Suprapubic skin (tissue), 3 donors: ENCODE results near the gene NR1D2.

ENCODE experiments used
- CTCF ChIP-seq, 2 donors: fragments of 200-600 bp in 1 of 2; fragments of 450-650 bp in 1 of 2; sonication (generic) in 1 of 2; IDR thresholded peaks; one replicate each; pipeline ENCODE4 v1.5.1; 2016 to 2019; ENCODE audit warnings: antibody characterized with exemption in 2 of 2, mild to moderate bottlenecking in 1 of 2, moderate library complexity in 1 of 2
- EP300 ChIP-seq: sonication (generic); formaldehyde crosslinking; IDR thresholded peaks from one replicate; pipeline ENCODE4 v1.6.1; 2017; ENCODE audit warnings: antibody characterized with exemption
- POLR2A ChIP-seq, 2 donors: fragments of 450-650 bp; IDR thresholded peaks; one replicate each; pipeline ENCODE4 v1.6.1; 2017; ENCODE audit warnings: antibody characterized with exemption in 2 of 2, mild to moderate bottlenecking in 2 of 2, moderate library complexity in 2 of 2

DNA sequence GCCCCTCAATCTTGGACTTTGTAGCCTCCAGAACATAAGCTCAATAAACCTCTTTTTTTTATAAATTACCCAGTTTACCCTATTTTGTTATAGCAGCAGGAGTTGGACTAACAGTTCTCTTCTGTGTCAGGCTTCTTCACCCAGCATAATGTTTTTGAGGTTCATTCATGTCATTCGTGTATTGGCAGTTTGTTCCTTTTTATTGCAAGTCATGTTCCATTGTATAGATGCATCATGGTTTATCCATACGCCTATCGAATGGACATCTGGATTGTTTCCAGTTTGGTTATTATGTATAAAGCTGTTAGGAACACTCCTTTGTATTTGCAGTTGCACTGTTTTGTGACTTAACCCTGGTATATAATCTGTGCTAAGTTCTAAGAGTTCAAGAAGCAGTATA lies 39.8 kb downstream of the NR1D2 start:
- TF ChIP-seq CTCF (IDR thresholded peaks at IDR 0.05) = no peak
- no peak for TF ChIP-seq POLR2A (IDR thresholded peaks at IDR 0.05)
- TF ChIP-seq EP300 = no peak
